K562 (cell line): Measurements from ENCODE around the gene BNIP1. TPM values are rescaled to one million over a fixed set of nuclear protein-coding genes. Genes with fewer than 3 reads are reported as not detected.

Source experiments
- AFF4 ChIP-seq: sonication (generic); formaldehyde crosslinking; IDR thresholded peaks from 2 replicates; pipeline ENCODE4 v1.8.0; 2023; ENCODE audit warnings: mild to moderate bottlenecking, missing genetic modification reagents
- ATF3 ChIP-seq, 2 experiments: fragments of 450-650 bp in 1 of 2; sonication (generic) in 1 of 2; formaldehyde crosslinking in 1 of 2; IDR thresholded peaks in 1 of 2; conservative IDR thresholded peaks in 1 of 2; 2 replicates each; pipeline versions ENCODE4 v1.6.1 to v1.8.1; 2016 to 2023; ENCODE audit warnings: mild to moderate bottlenecking in 2 of 2, moderate library complexity in 2 of 2, inconsistent platforms in 1 of 2, missing genetic modification reagents in 1 of 2
- CBX8 ChIP-seq: fragments of 200-600 bp; sonication (generic); IDR thresholded peaks from 2 replicates; pipeline ENCODE4 v1.6.1; 2012; ENCODE audit warnings: borderline replicate concordance, mixed run types, low read depth, mild to moderate bottlenecking, moderate library complexity, mixed read lengths, low read length, control low read depth, inconsistent platforms; ENCODE audit not compliant: poor library complexity, severe bottlenecking; ENCODE audit errors: extremely low read depth
- DPF2 ChIP-seq: fragments of 450-650 bp; IDR thresholded peaks from 2 replicates; pipeline ENCODE4 v1.6.1; 2016
- ELF1 ChIP-seq: fragments of 200-800 bp; sonication (Bioruptor generic); IDR thresholded peaks from 2 replicates; pipeline ENCODE4 v1.6.1; 2016; ENCODE audit warnings: missing genetic modification characterization, missing compliant biosample characterization
- HMG20A ChIP-seq: fragments of 450-650 bp; formaldehyde crosslinking; conservative IDR thresholded peaks from 2 replicates; pipeline ENCODE4 v1.4.0; 2020; ENCODE audit warnings: mild to moderate bottlenecking, mixed read lengths
- JUN ChIP-seq, 2 experiments: sonication (generic) in 1 of 2; formaldehyde crosslinking in 1 of 2; IDR thresholded peaks; 2 replicates each; pipeline versions ENCODE4 v1.6.1 to v1.8.0; 2012 to 2022; ENCODE audit warnings: borderline replicate concordance in 2 of 2, mild to moderate bottlenecking in 2 of 2, improper control_type of control experiment in 1 of 2, low read depth in 1 of 2, low read length in 1 of 2, missing genetic modification reagents in 1 of 2
- RBBP5 ChIP-seq: fragments of 200-600 bp; sonication (generic); IDR thresholded peaks from 2 replicates; pipeline ENCODE4 v1.6.1; 2012; ENCODE audit warnings: borderline replicate concordance, mild to moderate bottlenecking, low read length, control low read depth, inconsistent platforms; ENCODE audit not compliant: insufficient read depth, poor library complexity, severe bottlenecking
- RNF219 ChIP-seq: fragments of 250-450 bp; sonication (Bioruptor Pico); IDR thresholded peaks from 2 replicates; pipeline ENCODE4 v1.5.0; 2022; ENCODE audit warnings: mild to moderate bottlenecking
- ZBTB11 ChIP-seq, 3 experiments: fragments of 200-800 bp in 1 of 3; fragments of 250-450 bp in 1 of 3; fragments of 450-650 bp in 1 of 3; sonication (Bioruptor Pico) in 1 of 3; sonication (Bioruptor generic) in 1 of 3; formaldehyde crosslinking in 1 of 3; IDR thresholded peaks; 2 replicates each; pipeline versions ENCODE4 v1.6.1 to v1.8.0; 2016 to 2022; ENCODE audit warnings: mild to moderate bottlenecking in 2 of 3, missing genetic modification characterization in 2 of 3, missing compliant biosample characterization in 1 of 3, moderate library complexity in 1 of 3
- ZNF212 ChIP-seq: fragments of 450-650 bp; formaldehyde crosslinking; IDR thresholded peaks from 2 replicates; pipeline ENCODE4 v1.4.0; 2020; ENCODE audit warnings: mild to moderate bottlenecking
- ZNF668 ChIP-seq: fragments of 250-450 bp; sonication (Bioruptor Pico); IDR thresholded peaks from 2 replicates; pipeline ENCODE4 v1.8.0; 2022; ENCODE audit warnings: mild to moderate bottlenecking, inconsistent platforms
- polyA plus RNA-seq, 8 experiments: library from polyadenylated mRNA; depleted of rRNA in 4 of 8; stranded (reverse) in 5 of 8; unstranded in 3 of 8; fragments of >200 nt; fragmentation: Nextera tagmentation in 2 of 8; fragmentation: Illumina TruSeq in 1 of 8; extraction: Ambion mirVana in 2 of 8; extraction: Trizol in 1 of 8; gene quantifications; 2 replicates each; pipeline versions ENCODE4 v1.2.1 to v1.2.3, GENCODE V29; 2011 to 2014; ENCODE audit warnings: inconsistent platforms in 1 of 8, missing spikeins in 1 of 8
- total RNA-seq, 7 experiments: library from RNA; depleted of rRNA in 6 of 7; stranded (reverse); fragments of >200 nt in 6 of 7; fragmentation: Illumina TruSeq in 2 of 7; extraction: Trizol in 2 of 7; gene quantifications; 2 replicates each; pipeline versions ENCODE4 v1.2.1 to v1.2.3, GENCODE V29; 2011 to 2021; ENCODE audit warnings: low replicate concordance in 1 of 7

The BNIP1 gene
- total and polyA plus RNA-seq, 9 of the 15 experiments (the other 6 are each of a cell fraction or from before 2014, with no cell fraction given): 18.8 to 65.0 (median 26.2) TPM

- TF ChIP-seq AFF4 (CRISPR knock-in tag): peak; percentile 74; the same call in 1 of the 2 replicates
- TF ChIP-seq DPF2: no peak; the same call in 1 of the 2 replicates
- no peak for TF ChIP-seq CBX8
- peak; percentile 80 for TF ChIP-seq ELF1 (tag)
- TF ChIP-seq ATF3 (IDR thresholded peaks at IDR 0.05): no peak
- TF ChIP-seq ATF3 (CRISPR knock-in tag; conservative IDR thresholded peaks at IDR 0.05): 0 out of 2 replicates have a peak, but pooled peaks have one; percentile 63
- no peak for TF ChIP-seq RNF219 (CRISPR knock-in tag)
- peak in 1 of 3 experiments; percentile 79; a peak in 3 of 6 replicates for TF ChIP-seq ZBTB11 (CRISPR knock-in tag; IDR thresholded peaks at IDR 0.05)
- peak; percentile 97 for TF ChIP-seq RBBP5
- peak; percentile 37; the same call in 1 of the 2 replicates for TF ChIP-seq JUN (IDR thresholded peaks at IDR 0.05; ENCODE audit: borderline replicate concordance, low read depth, low read length)
- TF ChIP-seq JUN (CRISPR knock-in tag; IDR thresholded peaks at IDR 0.05; ENCODE audit: borderline replicate concordance): no peak
- TF ChIP-seq HMG20A (CRISPR knock-in tag): no peak
- TF ChIP-seq ZNF668 (CRISPR knock-in tag): no peak
- no peak for TF ChIP-seq ZNF212
Observed at GRCh38 chr5:173144200-173145176, at the start of gene BNIP1 (continued).
